Fibroblast of mammary gland (primary cell): ENCODE measurements around the gene AUTS2.

ENCODE experiments used
- DNase-seq: peaks from one replicate; pipeline ENCODE4 v3.0.0-alpha.2; 2010; ENCODE audit warnings: low read depth
- H3K4me3 ChIP-seq: 2 replicates; pipeline ENCODE4 v1.5.1; 2011; ENCODE audit warnings: low read depth, mild to moderate bottlenecking, low read length, moderate library complexity; ENCODE audit not compliant: control insufficient read depth
- CTCF ChIP-seq: conservative IDR thresholded peaks from 2 replicates; pipeline ENCODE4 v1.5.1; 2011; ENCODE audit warnings: low read depth, low read length, inconsistent platforms; ENCODE audit not compliant: control insufficient read depth, insufficient read depth

Gene AUTS2

GRCh38 chr7:69696054-69696591 is 97.8 kb downstream of the AUTS2 start:
- H3K4me3 ChIP-seq = no peak overlapping the region
- DNase-seq = no peak
- no peak for TF ChIP-seq CTCF

DNA sequence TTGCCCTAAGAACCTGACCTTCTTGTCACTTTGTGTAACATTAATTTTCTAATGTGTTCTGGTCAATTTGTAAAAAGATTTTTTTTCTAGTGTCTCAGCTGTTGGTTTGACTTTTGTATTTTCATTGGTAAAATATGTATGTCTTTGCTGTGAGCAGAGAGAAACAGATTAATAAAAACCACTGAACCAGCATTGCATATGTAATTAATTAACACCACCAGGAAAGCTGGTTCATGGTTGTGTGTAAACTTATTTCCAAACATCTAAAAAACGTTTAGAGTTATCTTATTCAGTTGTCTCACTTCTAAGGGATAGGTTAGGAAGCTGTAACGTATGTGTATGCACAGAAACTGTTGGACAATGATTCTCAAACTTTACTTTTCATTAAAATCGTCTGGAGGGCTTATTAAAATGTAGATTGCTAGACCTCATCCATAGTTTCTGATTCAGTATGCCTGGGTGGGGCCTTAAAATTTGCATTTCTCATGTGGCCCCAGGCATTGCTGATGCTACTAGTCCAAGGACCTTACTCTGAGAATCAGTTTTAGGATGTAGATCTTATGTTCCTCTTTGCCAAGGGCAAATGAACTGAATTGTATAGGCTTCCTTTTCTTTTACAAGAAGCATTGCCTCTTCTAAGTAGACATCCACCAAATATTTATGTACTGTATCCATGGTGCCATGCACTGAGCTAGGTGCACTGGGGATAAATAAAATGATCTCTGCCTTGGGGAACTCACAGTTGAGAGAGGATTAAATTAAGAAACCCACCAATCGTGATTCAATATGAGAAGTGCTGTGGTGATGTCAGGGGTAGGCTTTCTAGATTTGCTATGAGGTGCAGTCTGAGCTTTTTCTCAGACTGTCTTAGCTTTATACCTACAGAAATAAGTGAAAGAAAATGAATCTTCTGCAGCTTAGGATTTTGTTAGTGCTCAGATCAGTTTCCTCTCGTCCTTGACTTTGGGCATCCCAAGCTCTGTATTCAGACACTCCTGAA is 98.7 kb downstream of the AUTS2 start:
- no peak overlapping the region for H3K4me3 ChIP-seq
- DNase-seq = no peak
- TF ChIP-seq CTCF = no peak

GRCh38 chr7:69698109-69698825 is 100.0 kb downstream of the AUTS2 start:
- DNase-seq = no peak
- TF ChIP-seq CTCF = no peak
- no peak overlapping the region for H3K4me3 ChIP-seq

DNA sequence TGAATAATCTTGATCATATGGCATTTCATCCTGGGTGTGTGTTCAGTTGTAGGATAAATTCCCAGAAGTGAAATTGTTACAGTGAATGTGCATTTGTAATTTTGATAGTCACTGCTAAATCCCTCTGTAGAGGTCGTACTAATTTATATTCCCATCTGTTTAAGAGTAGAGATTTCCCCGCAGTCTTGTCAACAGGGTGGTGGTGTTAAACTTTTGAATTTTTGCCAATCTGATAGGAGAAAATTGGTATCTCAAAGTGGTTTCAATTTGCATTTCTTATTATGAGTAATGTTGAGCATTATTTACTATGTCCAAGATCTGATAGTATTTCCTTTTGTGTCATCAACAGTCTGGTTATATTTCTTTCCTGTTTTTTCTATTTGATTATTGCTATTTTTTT is 101.7 kb downstream of the AUTS2 start:
- H3K4me3 ChIP-seq = no peak overlapping the region
- no peak for DNase-seq
- TF ChIP-seq CTCF = no peak

- TF ChIP-seq CTCF = no peak
- H3K4me3 ChIP-seq = no peak overlapping the region
- DNase-seq = no peak
These were observed 102.1 kb downstream of the AUTS2 start for GRCh38 chr7:69700331-69700730.

DNA sequence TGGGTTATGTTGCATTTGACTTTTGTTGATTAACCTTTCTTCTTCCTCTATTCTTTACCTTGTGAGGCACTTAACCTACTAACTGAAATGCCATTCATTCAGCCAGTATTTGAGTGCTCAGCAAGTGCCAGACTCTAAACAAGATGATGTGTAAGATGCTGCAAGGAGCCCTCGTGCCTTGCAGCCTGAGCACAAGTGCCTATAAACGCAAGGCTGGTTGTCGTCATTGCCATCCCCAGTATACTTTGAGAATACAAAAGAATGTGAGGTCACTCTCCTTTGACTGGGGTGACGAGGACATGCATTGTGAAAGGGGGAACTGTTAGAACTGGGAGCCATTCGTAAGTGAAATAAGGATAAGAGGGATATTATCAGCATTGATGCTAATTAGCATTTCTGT is 103.0 kb downstream of the AUTS2 start:
- no peak for TF ChIP-seq CTCF
- no peak for DNase-seq
- H3K4me3 ChIP-seq = no peak overlapping the region
